HEK293 (cell line): ENCODE data around the gene INPP5A.

Source experiments
- CTCF ChIA-PET: fragments of 350-600 bp; formaldehyde crosslinking; extraction: SDS; loops from one replicate; lab custom pipeline; 2021; ENCODE audit warnings: antibody characterized with exemption; lab: Yijun Ruan, JAX
- POLR2A ChIA-PET: fragments of 300-600 bp; formaldehyde crosslinking; extraction: SDS; loops from one replicate; lab custom pipeline; 2020; ENCODE audit warnings: antibody characterized with exemption, inconsistent platforms; lab: Yijun Ruan, JAX
- H3K27ac ChIP-seq: fragments of 200-500 bp; sonication (Bioruptor generic); 2 replicates; pipeline ENCODE4 v1.5.1; 2014; ENCODE audit warnings: low read depth, low read length, control low read depth, inconsistent platforms; ENCODE audit errors: extremely low read depth
- H3K36me3 ChIP-seq, 2 experiments: fragments of 200-500 bp in 1 of 2; sonication (Bioruptor generic) in 1 of 2; 1 replicate in 1 of 2; 2 replicates in 1 of 2; pipeline ENCODE4 v1.5.1; 2014 to 2017; ENCODE audit warnings: inconsistent platforms in 2 of 2, low read length in 2 of 2; ENCODE audit not compliant: control insufficient read depth in 2 of 2, insufficient read depth in 1 of 2
- H3K4me1 ChIP-seq: fragments of 200-500 bp; sonication (Bioruptor generic); 2 replicates; pipeline ENCODE4 v1.5.1; 2014; ENCODE audit warnings: mild to moderate bottlenecking, low read length, inconsistent platforms; ENCODE audit not compliant: control insufficient read depth, insufficient read depth
- H3K4me3 ChIP-seq: 2 replicates; pipeline ENCODE4 v1.5.1; 2011; ENCODE audit warnings: low read depth, mild to moderate bottlenecking, control low read depth, low read length, moderate library complexity
- H3K9me3 ChIP-seq: fragments of 200-500 bp; sonication (Bioruptor generic); 2 replicates; pipeline ENCODE4 v1.5.1; 2014; ENCODE audit warnings: low read depth, low read length, inconsistent platforms; ENCODE audit not compliant: control insufficient read depth, insufficient read depth
- HIC1 ChIP-seq: fragments of 450-650 bp; formaldehyde crosslinking; IDR thresholded peaks from 2 replicates; pipeline ENCODE4 v1.5.1; 2016; ENCODE audit warnings: missing biosample characterization, missing genetic modification characterization
- KLF1 ChIP-seq: fragments of 450-650 bp; formaldehyde crosslinking; IDR thresholded peaks from 2 replicates; pipeline ENCODE4 v1.5.1; 2016; ENCODE audit warnings: missing biosample characterization, missing genetic modification characterization
- KLF16 ChIP-seq: fragments of 450-650 bp; formaldehyde crosslinking; IDR thresholded peaks from 2 replicates; pipeline ENCODE4 v1.5.1; 2017; ENCODE audit warnings: missing biosample characterization, missing genetic modification characterization
- PATZ1 ChIP-seq: fragments of 450-650 bp; formaldehyde crosslinking; IDR thresholded peaks from 2 replicates; pipeline ENCODE4 v1.5.1; 2016; ENCODE audit warnings: missing biosample characterization, missing genetic modification characterization
- SP3 ChIP-seq: fragments of 450-650 bp; formaldehyde crosslinking; IDR thresholded peaks from 2 replicates; pipeline ENCODE4 v1.5.1; 2016; ENCODE audit warnings: missing biosample characterization, missing genetic modification characterization
- ZBTB17 ChIP-seq: fragments of 450-650 bp; formaldehyde crosslinking; IDR thresholded peaks from 2 replicates; pipeline ENCODE4 v1.5.1; 2016; ENCODE audit warnings: missing biosample characterization, missing genetic modification characterization
- ZBTB20 ChIP-seq: fragments of 450-650 bp; formaldehyde crosslinking; IDR thresholded peaks from 2 replicates; pipeline ENCODE4 v1.5.1; 2016; ENCODE audit warnings: missing biosample characterization, missing genetic modification characterization
- ZBTB48 ChIP-seq: fragments of 450-650 bp; formaldehyde crosslinking; IDR thresholded peaks from 2 replicates; pipeline ENCODE4 v1.5.1; 2016; ENCODE audit warnings: missing biosample characterization, missing genetic modification characterization
- ZFP3 ChIP-seq: fragments of 450-650 bp; formaldehyde crosslinking; IDR thresholded peaks from 2 replicates; pipeline ENCODE4 v1.5.1; 2016; ENCODE audit warnings: low read depth, missing biosample characterization, missing genetic modification characterization
- ZNF114 ChIP-seq: fragments of 450-650 bp; formaldehyde crosslinking; IDR thresholded peaks from 2 replicates; pipeline ENCODE4 v1.5.0; 2017; ENCODE audit warnings: missing biosample characterization, missing genetic modification characterization
- ZNF138 ChIP-seq: fragments of 450-650 bp; formaldehyde crosslinking; IDR thresholded peaks from 2 replicates; pipeline ENCODE4 v1.5.1; 2016; ENCODE audit warnings: missing biosample characterization, missing genetic modification characterization, borderline replicate concordance
- ZNF239 ChIP-seq: fragments of 450-650 bp; formaldehyde crosslinking; IDR thresholded peaks from 2 replicates; pipeline ENCODE4 v1.5.1; 2016; ENCODE audit warnings: missing biosample characterization, missing genetic modification characterization
- ZNF26 ChIP-seq: fragments of 450-650 bp; formaldehyde crosslinking; IDR thresholded peaks from 2 replicates; pipeline ENCODE4 v1.5.1; 2016; ENCODE audit warnings: missing biosample characterization, missing genetic modification characterization
- ZNF416 ChIP-seq: fragments of 450-650 bp; formaldehyde crosslinking; IDR thresholded peaks from 2 replicates; pipeline ENCODE4 v1.5.1; 2016; ENCODE audit warnings: missing biosample characterization, missing genetic modification characterization
- ZNF488 ChIP-seq: fragments of 450-650 bp; formaldehyde crosslinking; IDR thresholded peaks from 2 replicates; pipeline ENCODE4 v1.5.1; 2016; ENCODE audit warnings: missing biosample characterization, missing genetic modification characterization
- ZNF518A ChIP-seq: fragments of 450-650 bp; formaldehyde crosslinking; conservative IDR thresholded peaks from 2 replicates; pipeline ENCODE4 v1.5.1; 2016; ENCODE audit warnings: low read depth, missing biosample characterization, missing genetic modification characterization
- ZNF558 ChIP-seq: fragments of 450-650 bp; formaldehyde crosslinking; IDR thresholded peaks from 2 replicates; pipeline ENCODE4 v1.5.1; 2016; ENCODE audit warnings: missing biosample characterization, missing genetic modification characterization
- ZNF561 ChIP-seq: fragments of 450-650 bp; IDR thresholded peaks from 2 replicates; pipeline ENCODE4 v1.5.1; 2018; ENCODE audit warnings: missing biosample characterization, missing genetic modification characterization, borderline replicate concordance
- ZNF600 ChIP-seq: fragments of 450-650 bp; formaldehyde crosslinking; IDR thresholded peaks from 2 replicates; pipeline ENCODE4 v1.5.1; 2016; ENCODE audit warnings: missing biosample characterization, missing genetic modification characterization
- ZNF621 ChIP-seq: fragments of 450-650 bp; formaldehyde crosslinking; IDR thresholded peaks from 2 replicates; pipeline ENCODE4 v1.5.1; 2017; ENCODE audit warnings: missing biosample characterization, missing genetic modification characterization
- ZNF639 ChIP-seq: fragments of 450-650 bp; formaldehyde crosslinking; IDR thresholded peaks from 2 replicates; pipeline ENCODE4 v1.5.1; 2016; ENCODE audit warnings: missing biosample characterization, missing genetic modification characterization
- ZNF843 ChIP-seq: fragments of 450-650 bp; formaldehyde crosslinking; IDR thresholded peaks from 2 replicates; pipeline ENCODE4 v1.5.1; 2016; ENCODE audit warnings: missing biosample characterization, missing genetic modification characterization
- ZSCAN5A ChIP-seq: fragments of 450-650 bp; formaldehyde crosslinking; IDR thresholded peaks from 2 replicates; pipeline ENCODE4 v1.5.1; 2016; ENCODE audit warnings: missing biosample characterization, missing genetic modification characterization

The INPP5A gene

GRCh38 chr10:132538790-132539421 lies 1.3 kb downstream of the INPP5A start:
- H3K4me3 ChIP-seq, result peak overlapping the region; percentile 56
- H3K4me1 ChIP-seq, result peaks cover 33% of the 10 kb centered on the region
- no peaks in the 10 kb centered on the region for H3K36me3 ChIP-seq
- no peak overlapping the region; the same call in 1 of the 2 replicates for H3K27ac ChIP-seq
- POLR2A ChIA-PET, result interaction anchor here (0.9 to 1.0 kb wide), 2 partner anchors 10 to 21 kb away, joined by 3 to 4 read pairs; no protein-coding TSS in a partner anchor
- CTCF ChIA-PET, result interaction anchor here (1.9 kb wide), 1 partner anchor 80 kb away, joined by 9 read pairs; no protein-coding TSS in a partner anchor
- H3K9me3 ChIP-seq, result no peaks in the 10 kb centered on the region
- no peak for TF ChIP-seq ZNF518A (tag by site-specific recombination)
- no peak for TF ChIP-seq ZNF239
- TF ChIP-seq ZNF843 (tag by site-specific recombination), result no peak
- TF ChIP-seq ZNF639 (tag by site-specific recombination), result no peak
- no peak for TF ChIP-seq ZNF488 (tag by site-specific recombination)
- 0 out of 2 replicates have a peak, but pooled peaks have one; percentile 15 for TF ChIP-seq ZBTB17 (tag by site-specific recombination)
- no peak for TF ChIP-seq ZSCAN5A (tag by site-specific recombination)
- TF ChIP-seq HIC1 (tag by site-specific recombination), result no peak
- TF ChIP-seq ZNF558 (tag by site-specific recombination), result no peak
- TF ChIP-seq ZFP3 (tag by site-specific recombination), result no peak
- TF ChIP-seq ZNF621, result no peak
- TF ChIP-seq ZNF416 (tag by site-specific recombination), result no peak
- TF ChIP-seq ZBTB20 (tag by site-specific recombination), result peak; percentile 76
- TF ChIP-seq KLF1 (tag by site-specific recombination), result no peak
- TF ChIP-seq ZNF26 (tag by site-specific recombination), result no peak
- no peak for TF ChIP-seq ZNF561 (tag by site-specific recombination)
- TF ChIP-seq SP3, result no peak
- TF ChIP-seq ZBTB48 (tag by site-specific recombination), result peak; percentile 9; the same call in 1 of the 2 replicates
- TF ChIP-seq PATZ1 (tag by site-specific recombination), result no peak
- TF ChIP-seq ZNF138 (tag by site-specific recombination), result no peak
- TF ChIP-seq KLF16 (tag by site-specific recombination), result no peak
- TF ChIP-seq ZNF114 (tag by site-specific recombination), result no peak
- TF ChIP-seq ZNF600 (tag by site-specific recombination), result 0 out of 2 replicates have a peak, but pooled peaks have one; percentile 17
